GM18867 (cell line): ENCODE data around the gene LIN7B.

Source experiments
- ATAC-seq: cut with Tn5 transposase; IDR thresholded peaks from one replicate; pipeline ENCODE4 v1.9.1; 2021; ENCODE audit warnings: mild to moderate bottlenecking, moderate library complexity; ENCODE audit not compliant: unreplicated experiment

LIN7B gene

DNA sequence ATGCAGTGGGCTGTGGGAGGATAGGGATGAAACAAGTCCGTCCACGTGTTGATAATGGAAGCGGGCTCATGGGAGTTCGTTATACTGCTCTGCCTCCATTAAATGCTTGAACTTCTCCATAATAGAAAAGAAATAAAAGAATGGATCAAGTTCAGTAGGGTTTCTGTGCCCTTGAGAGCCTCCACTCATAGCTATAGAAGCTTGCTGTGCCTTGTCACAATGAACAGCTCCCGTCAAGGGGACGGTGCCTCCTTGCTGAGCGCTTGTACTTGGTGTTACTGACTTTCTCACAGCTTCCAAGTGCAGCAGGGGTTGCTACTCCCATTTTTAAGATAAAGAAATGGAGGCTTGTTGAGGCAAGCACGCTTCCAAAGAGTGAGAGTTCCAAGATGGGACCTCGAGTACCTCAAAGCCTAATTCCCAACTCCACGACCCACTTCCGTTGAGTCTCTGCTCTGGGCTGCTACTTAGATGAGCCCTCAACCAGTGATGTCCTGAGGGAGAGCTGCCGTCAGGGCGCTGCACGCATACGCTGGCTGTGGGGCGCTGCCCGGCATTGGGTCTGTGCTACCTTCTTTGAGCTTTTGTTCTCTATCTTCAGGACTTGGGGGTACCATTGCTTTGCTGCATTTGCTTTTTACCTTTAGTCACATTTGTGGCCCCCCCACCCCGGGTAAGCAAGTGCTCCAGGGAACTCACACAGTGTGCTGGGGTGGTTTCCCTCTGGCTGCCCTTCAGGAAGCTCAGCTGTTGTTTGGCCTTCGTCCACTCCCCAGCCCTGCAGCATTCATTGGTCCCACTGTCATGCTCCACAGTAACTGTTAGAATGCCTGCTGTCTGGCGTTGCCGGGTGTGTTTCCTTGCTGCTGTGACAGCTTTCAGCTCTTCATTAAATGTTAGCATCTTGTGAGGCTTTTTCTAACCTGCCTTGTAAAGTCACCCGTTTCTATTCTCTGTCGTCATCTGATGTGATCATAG lies 19.4 kb upstream of the LIN7B start:
- ATAC-seq: no peak

DNA sequence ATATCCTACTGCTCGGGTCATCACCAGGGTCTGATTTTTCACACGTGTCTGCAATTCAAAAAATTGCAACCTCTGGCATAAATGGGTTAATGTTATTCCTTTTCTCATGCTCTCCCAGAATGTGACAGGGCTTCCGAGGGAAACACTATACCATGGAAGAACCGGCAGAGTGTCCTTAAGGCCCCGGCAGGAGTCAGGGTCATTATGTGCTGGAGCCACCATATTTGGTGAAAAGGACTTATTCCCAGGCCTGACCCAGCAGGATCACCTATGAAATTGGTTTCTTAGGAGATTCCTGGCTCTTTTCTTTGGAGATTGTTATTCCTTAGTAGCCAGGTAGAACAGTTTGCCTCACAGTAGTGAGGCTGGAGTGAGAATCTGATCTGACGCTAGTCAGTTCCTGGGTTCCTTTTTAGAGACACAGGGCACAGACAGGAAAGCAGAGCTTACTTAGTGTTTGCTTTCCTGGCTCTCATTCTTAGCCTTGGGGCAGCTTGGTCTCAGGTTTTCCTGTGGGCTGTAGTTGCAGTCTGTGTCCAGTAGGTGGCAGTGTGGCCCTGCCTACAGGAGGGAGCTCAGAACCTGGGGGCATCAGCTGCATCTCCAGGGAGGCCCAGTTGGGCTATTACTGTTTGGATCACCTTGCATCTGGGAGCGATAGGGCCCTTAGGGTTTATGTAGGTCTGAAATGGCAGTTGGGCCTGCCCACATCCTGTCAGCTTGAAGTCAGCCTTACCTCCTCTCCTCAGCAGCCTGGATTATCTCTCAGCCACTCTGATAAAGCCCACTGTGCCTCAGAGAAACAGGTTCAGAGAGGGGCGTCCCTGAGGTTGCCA lies 16.5 kb upstream of the LIN7B start:
- no peak for ATAC-seq

- no peak for ATAC-seq
Observed at GRCh38 chr19:49098795-49099194, 15.4 kb upstream of the LIN7B start.

DNA sequence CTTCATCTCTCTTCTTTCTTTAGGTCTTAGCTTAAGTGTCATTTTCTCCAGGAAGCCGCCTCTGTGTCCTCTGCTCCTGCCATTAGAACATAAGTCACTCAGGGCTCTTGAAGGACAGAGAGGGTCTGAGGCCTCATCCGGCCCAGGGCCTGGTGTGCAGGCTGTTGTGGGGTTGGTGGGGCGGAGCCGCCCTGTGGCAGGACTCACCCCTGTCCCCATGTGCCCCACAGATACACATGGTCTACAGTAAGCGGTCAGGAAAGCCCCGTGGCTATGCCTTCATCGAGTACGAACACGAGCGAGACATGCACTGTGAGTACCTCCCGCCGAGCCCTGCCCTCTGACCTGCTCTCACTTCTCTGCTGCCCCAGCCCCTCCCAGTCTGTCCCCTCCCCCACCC lies 13.0 kb upstream of the LIN7B start:
- ATAC-seq: no peak

- no peak for ATAC-seq
Observed at GRCh38 chr19:49102303-49102702, 11.9 kb upstream of the LIN7B start.

- ATAC-seq: no peak
Observed at GRCh38 chr19:49103331-49104085, 10.7 kb upstream of the LIN7B start.

- ATAC-seq: no peak
Observed at GRCh38 chr19:49104229-49104864, 9.8 kb upstream of the LIN7B start.

DNA sequence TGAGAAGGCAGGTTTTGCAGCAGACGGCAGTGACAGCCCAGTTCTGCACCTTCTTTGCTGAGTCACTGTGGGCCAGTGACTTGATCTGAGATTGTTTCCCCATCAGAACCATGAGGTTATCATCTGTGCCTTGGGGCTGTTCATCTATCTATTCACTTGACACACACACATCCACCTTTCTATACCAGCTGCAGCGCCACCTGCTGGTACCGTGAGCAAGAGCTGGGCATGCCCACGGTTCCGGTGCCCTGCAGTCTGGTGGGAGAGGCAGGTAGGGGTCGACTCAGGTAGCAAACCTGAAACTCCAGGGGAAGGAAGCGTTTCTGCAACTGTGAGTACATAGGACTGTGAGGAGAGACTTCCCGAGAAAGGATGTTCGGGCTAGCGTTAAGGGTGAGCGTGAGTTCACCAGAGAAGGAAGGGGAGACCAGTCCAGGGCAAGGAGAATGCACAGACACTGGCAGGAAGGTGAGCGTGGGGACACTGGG lies 7.5 kb upstream of the LIN7B start:
- no peak for ATAC-seq

DNA sequence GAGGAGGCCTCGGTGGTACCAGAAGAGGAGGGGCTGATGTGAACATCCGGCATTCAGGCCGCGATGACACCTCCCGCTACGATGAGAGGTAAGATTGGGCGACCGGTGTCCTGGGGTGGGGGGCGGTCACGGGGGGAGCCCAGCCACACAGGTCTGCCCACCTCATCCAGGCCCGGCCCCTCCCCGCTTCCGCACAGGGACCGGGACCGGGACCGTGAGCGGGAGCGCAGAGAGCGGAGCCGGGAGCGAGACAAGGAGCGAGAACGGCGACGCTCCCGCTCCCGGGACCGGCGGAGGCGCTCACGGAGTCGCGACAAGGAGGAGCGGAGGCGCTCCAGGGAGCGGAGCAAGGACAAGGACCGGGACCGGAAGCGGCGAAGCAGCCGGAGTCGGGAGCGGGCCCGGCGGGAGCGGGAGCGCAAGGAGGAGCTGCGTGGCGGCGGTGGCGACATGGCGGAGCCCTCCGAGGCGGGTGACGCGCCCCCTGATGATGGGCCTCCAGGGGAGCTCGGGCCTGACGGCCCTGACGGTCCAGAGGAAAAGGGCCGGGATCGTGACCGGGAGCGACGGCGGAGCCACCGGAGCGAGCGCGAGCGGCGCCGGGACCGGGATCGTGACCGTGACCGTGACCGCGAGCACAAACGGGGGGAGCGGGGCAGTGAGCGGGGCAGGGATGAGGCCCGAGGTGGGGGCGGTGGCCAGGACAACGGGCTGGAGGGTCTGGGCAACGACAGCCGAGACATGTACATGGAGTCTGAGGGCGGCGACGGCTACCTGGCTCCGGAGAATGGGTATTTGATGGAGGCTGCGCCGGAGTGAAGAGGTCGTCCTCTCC lies 6.3 kb upstream of the LIN7B start:
- no peak for ATAC-seq

GRCh38 chr19:49109051-49109450 lies 5.1 kb upstream of the LIN7B start:
- ATAC-seq: no peak

- no peak for ATAC-seq
Observed at GRCh38 chr19:49109569-49110233, 4.5 kb upstream of the LIN7B start.

DNA sequence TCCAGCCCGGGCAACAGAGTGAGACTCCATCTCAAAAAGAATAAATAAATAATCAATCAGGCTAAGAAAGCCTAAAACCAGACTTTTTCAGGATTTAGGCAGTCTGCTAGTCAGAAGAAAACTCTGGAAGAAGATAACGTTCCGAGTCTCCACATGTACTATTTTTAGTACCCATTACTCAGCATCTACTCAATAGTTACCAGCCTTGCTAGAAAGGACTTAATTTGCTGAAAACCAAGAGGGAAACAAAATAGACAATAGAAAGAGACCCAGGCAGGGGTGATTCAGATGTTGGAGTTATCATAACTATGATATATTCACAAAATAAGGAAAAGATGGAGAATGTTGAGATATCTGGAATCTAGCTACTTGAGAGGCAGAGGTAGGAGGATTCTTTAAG lies 3.6 kb upstream of the LIN7B start:
- no peak for ATAC-seq

GRCh38 chr19:49111218-49111998 lies 2.8 kb upstream of the LIN7B start:
- no peak for ATAC-seq

DNA sequence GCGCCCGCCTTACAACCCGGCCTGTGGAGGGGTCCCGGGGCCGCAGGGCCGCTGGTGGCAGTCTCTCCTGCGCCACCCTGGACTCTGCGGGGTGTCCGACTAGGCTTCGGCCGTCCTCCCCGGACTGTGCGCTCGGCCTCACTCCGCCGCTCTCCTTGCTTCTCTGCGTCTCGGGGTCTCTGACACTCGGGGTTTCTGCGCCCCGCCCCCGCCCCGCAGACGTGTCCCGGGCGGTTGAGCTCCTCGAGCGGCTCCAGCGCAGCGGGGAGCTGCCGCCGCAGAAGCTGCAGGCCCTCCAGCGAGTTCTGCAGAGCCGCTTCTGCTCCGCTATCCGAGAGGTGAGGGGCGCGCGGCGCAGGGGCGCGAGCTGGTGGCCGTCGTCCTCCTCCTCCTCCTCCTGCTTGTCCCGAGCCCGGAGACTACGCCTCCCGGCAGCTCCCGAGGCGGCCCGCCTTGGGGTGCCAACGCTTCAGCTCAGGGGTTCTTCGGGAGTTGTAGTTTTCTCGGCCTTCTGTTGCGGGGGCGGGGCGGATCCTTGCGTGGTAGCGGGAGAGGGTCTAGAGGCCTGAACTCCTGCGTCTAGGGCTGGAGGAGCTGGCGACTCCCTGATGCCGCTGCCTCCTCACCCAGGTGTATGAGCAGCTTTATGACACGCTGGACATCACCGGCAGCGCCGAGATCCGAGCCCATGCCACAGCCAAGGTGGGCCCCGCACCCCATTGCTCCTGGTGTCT lies 627 bp downstream of the LIN7B start:
- ATAC-seq: no peak

DNA sequence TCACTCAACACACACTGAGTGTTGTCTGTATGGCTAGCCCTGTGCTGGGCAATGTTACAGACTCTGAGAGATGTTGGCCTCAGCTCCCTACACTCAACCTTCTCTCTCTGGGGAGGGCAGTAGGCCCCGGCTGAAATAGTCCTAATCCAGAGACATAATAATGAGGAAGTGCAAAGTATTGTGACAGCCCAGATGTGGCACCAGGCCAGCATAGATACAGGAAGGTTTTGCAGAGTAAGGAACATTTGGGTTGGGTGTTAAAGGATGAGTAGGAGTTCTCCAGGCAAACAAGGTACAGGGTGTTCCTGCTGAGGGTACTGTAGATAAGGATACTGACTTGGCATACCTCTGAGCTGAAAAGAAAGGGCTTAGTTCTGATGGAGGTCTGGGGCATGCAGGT lies 2.4 kb downstream of the LIN7B start:
- ATAC-seq: no peak

GRCh38 chr19:49117677-49118564 lies 3.8 kb downstream of the LIN7B start:
- ATAC-seq: no peak
